Measurements from ENCODE around the gene DDX39A.

Gene DDX39A

DNA sequence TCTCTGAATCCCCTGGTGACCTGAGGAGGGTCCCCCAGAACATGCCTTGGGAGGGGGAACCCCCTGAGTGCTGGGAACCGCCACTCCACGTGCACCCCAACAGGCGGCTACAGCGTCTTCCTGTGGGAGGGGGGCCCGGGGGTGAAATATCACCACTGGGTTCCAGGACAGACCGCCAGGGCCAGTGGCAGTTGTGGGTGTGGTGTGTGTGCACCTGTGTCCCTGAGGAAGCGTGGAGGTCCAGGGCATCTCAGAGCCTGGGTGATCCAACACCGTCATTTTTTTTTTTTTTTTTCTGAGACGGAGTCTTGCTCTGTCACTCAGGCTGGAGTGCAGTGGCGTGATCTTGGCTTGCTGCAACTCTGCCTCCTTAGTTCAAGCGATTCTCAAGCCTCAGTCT, 33.6 kb downstream of the DDX39A start:
- no peaks in the 10 kb centered on the region for H3K27me3 ChIP-seq (ENCODE audit: control insufficient read depth, insufficient read depth, low read length)
- no peak overlapping the region for H2AFZ ChIP-seq
- H3K79me2 ChIP-seq: no peaks in the 10 kb centered on the region
- no peaks in the 10 kb centered on the region for H3K36me3 ChIP-seq (ENCODE audit: control insufficient read depth, insufficient read depth, low read length)
- TF ChIP-seq, protein P1, sequence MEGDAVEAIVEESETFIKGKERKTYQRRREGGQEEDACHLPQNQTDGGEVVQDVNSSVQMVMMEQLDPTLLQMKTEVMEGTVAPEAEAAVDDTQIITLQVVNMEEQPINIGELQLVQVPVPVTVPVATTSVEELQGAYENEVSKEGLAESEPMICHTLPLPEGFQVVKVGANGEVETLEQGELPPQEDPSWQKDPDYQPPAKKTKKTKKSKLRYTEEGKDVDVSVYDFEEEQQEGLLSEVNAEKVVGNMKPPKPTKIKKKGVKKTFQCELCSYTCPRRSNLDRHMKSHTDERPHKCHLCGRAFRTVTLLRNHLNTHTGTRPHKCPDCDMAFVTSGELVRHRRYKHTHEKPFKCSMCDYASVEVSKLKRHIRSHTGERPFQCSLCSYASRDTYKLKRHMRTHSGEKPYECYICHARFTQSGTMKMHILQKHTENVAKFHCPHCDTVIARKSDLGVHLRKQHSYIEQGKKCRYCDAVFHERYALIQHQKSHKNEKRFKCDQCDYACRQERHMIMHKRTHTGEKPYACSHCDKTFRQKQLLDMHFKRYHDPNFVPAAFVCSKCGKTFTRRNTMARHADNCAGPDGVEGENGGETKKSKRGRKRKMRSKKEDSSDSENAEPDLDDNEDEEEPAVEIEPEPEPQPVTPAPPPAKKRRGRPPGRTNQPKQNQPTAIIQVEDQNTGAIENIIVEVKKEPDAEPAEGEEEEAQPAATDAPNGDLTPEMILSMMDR (IDR thresholded peaks at IDR 0.05): no peak
- H3K27ac ChIP-seq: no peak overlapping the region
- no peak overlapping the region for H3K4me2 ChIP-seq (ENCODE audit: low read length)
- no peak overlapping the region for H3K4me3 ChIP-seq (ENCODE audit: low read depth, low read length)
- no peaks in the 10 kb centered on the region for H3K9me3 ChIP-seq (ENCODE audit: control insufficient read depth, low read length)
- H3K9ac ChIP-seq: no peak overlapping the region
- H3K4me1 ChIP-seq: no peaks in the 10 kb centered on the region

- Histone ChIP-seq H2AFZ (no peak overlapping the region), H3K36me3 (ENCODE audit: control insufficient read depth, insufficient read depth, low read length) (no peaks in the 10 kb centered on the region), H3K27ac (no peak overlapping the region), H3K9me3 (ENCODE audit: control insufficient read depth, low read length) (no peaks in the 10 kb centered on the region), H3K27me3 (ENCODE audit: control insufficient read depth, insufficient read depth, low read length) (no peaks in the 10 kb centered on the region), H3K4me1 (no peaks in the 10 kb centered on the region), H3K79me2 (no peaks in the 10 kb centered on the region), H3K4me2 (ENCODE audit: low read length) (peak overlapping the region; percentile 22), H3K9ac (no peak overlapping the region), H3K4me3 (ENCODE audit: low read depth, low read length) (no peak overlapping the region)
- TF ChIP-seq, protein P1 (IDR thresholded peaks at IDR 0.05): no peak
These were observed 35.2 kb downstream of the DDX39A start for GRCh38 chr19:14383661-14384555.

DNA sequence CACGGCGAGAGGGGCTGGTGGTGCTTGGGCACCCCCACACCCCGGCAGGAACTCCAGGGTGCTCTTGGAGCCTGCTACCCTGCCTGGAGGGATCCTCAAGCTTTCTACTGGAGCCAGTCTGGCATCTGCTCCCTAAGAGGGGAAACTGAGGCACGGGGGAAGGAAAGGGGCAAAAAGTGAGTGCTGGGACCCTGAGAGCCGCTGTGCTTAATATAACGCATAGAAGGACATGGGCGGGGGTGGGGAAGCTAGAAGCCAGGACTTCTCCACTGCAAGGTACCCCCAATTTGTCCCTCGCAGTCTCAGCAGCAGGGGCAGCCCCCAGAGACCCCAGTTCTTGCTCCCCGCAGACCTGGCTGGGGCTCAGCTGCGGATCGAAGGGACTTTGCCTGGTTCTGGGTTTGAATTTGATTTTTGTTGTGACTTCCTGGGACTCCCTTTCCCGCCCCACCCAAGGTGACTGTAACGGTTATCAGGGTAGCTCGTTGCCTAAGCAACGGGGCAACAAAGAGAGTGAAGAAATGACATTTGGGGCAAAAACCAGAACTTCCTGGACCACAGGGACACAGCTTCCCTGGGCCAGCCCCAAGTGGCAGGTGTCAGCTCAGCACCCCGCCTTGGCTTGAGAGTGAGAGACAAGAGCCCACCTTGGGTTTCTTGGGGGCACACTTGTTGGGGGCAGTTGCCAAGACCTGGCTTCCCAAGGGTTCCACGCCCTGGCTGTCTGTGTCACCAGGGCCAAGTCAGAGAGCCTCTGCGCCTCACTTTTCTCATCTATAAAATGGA, 37.3 kb downstream of the DDX39A start:
- peak overlapping the region; percentile 72 for H3K4me2 ChIP-seq (ENCODE audit: low read length)
- H2AFZ ChIP-seq: peak overlapping the region; percentile 72
- TF ChIP-seq, protein P1 (IDR thresholded peaks at IDR 0.05): no peak
- no peaks in the 10 kb centered on the region for H3K9me3 ChIP-seq (ENCODE audit: control insufficient read depth, low read length)
- no peaks in the 10 kb centered on the region for H3K27me3 ChIP-seq (ENCODE audit: control insufficient read depth, insufficient read depth, low read length)
- no peak overlapping the region for H3K9ac ChIP-seq
- H3K36me3 ChIP-seq (ENCODE audit: control insufficient read depth, insufficient read depth, low read length): no peaks in the 10 kb centered on the region
- no peaks in the 10 kb centered on the region for H3K4me1 ChIP-seq
- H3K4me3 ChIP-seq (ENCODE audit: low read depth, low read length): peak overlapping the region; percentile 47
- no peaks in the 10 kb centered on the region for H3K79me2 ChIP-seq
- no peak overlapping the region for H3K27ac ChIP-seq

- Histone ChIP-seq H3K4me3 (ENCODE audit: low read depth, low read length) (no peak overlapping the region), H3K27ac (no peak overlapping the region), H3K36me3 (ENCODE audit: control insufficient read depth, insufficient read depth, low read length) (no peaks in the 10 kb centered on the region), H3K4me2 (ENCODE audit: low read length) (no peak overlapping the region), H3K79me2 (no peaks in the 10 kb centered on the region), H3K4me1 (no peaks in the 10 kb centered on the region), H2AFZ (no peak overlapping the region), H3K9me3 (ENCODE audit: control insufficient read depth, low read length) (no peaks in the 10 kb centered on the region), H3K9ac (no peak overlapping the region), H3K27me3 (ENCODE audit: control insufficient read depth, insufficient read depth, low read length) (no peaks in the 10 kb centered on the region)
- TF ChIP-seq, protein P1 (IDR thresholded peaks at IDR 0.05): no peak
These were observed 39.7 kb downstream of the DDX39A start for GRCh38 chr19:14379294-14380065.

Measured in parathyroid adenoma (tissue), 2 donors.